Measurements from ENCODE around the gene DOCK3.
"Not testable (repeated sequence)": the region's sequence is repeated elsewhere in the genome, so short reads cannot be mapped to it uniquely, and the experiment has no call there.

The DOCK3 gene

DNA sequence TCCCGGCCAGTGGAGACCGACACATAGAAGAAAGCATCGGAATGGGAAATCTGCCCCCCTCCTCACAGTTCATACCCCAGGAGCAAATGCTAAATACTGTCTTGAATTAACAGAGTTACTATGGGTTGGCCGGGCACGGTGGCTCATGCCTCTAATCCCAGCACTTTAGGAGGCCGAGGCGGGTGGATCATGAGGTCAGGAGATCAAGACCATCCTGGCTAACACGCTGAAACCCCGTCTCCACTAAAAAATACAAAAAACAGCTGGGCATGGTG is 8.9 kb upstream of the DOCK3 start:
- not testable (repeated sequence) for DNase-seq

GRCh38 chr3:50666837-50667236 is 7.9 kb upstream of the DOCK3 start:
- no peak for DNase-seq
- in situ Hi-C loops (cut with HindIII; ENCODE audit: low pct_ligation_motif_present, low pct_unique_long_range_greater_than_20kb, low sequenced_read_pairs) = no loop called here

More for the DNA sequence above, 8.9 kb upstream of the DOCK3 start:
- in situ Hi-C loops (cut with HindIII; ENCODE audit: low pct_ligation_motif_present, low pct_unique_long_range_greater_than_20kb, low sequenced_read_pairs) = not testable (repeated sequence)

DNA sequence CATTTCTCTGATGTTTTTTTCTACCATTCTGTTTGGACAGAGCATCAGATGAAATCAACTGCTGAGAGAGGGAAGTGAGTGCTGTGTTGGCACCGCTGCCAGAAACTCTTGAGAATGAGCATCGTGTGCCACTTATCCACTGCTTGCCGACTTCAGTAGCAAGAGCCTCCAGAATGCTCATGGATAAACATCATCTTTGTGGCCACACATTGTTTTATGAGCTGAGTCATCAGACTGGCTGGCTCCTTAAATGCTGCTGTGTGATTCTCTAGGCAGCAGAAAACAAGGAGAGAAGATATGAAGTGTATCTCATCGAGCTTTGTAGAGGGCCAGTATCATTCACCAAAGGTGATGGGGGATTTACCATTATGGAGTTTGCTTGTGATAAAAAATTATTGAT is 3.4 kb upstream of the DOCK3 start:
- in situ Hi-C loops (cut with HindIII; ENCODE audit: low pct_ligation_motif_present, low pct_unique_long_range_greater_than_20kb, low sequenced_read_pairs) = no loop called here
- peak; percentile 65 for DNase-seq

DNA sequence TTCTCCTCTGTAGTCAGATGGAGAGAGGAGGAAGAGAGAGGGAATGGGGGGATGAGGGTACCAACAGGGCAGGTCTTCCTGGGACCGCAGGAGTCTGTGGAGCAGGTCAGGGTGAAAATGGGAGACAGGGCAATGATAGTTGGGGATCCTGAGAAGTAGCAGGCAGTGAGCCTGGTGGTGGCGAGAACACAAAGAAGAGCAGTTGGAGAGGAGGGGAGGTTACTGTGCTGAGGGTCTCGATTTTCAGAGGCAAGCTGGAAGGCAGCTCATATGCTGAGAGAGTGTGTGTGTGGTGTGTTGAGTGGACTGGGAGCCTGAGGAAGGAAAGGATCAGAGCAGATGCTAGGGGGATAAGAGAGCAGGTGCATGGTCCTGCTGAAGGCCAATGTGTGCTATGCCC is 2.1 kb upstream of the DOCK3 start:
- in situ Hi-C loops (cut with HindIII; ENCODE audit: low pct_ligation_motif_present, low pct_unique_long_range_greater_than_20kb, low sequenced_read_pairs) = no loop called here
- DNase-seq = no peak

- no peak for DNase-seq
- in situ Hi-C loops (cut with HindIII; ENCODE audit: low pct_ligation_motif_present, low pct_unique_long_range_greater_than_20kb, low sequenced_read_pairs) = no loop called here
Observed at GRCh38 chr3:50673931-50674330, 796 bp upstream of the DOCK3 start.

- peak; percentile 19 for DNase-seq
- in situ Hi-C loops (cut with HindIII; ENCODE audit: low pct_ligation_motif_present, low pct_unique_long_range_greater_than_20kb, low sequenced_read_pairs) = no loop called here
Observed at GRCh38 chr3:50675179-50676030, 678 bp downstream of the DOCK3 start.

DNA sequence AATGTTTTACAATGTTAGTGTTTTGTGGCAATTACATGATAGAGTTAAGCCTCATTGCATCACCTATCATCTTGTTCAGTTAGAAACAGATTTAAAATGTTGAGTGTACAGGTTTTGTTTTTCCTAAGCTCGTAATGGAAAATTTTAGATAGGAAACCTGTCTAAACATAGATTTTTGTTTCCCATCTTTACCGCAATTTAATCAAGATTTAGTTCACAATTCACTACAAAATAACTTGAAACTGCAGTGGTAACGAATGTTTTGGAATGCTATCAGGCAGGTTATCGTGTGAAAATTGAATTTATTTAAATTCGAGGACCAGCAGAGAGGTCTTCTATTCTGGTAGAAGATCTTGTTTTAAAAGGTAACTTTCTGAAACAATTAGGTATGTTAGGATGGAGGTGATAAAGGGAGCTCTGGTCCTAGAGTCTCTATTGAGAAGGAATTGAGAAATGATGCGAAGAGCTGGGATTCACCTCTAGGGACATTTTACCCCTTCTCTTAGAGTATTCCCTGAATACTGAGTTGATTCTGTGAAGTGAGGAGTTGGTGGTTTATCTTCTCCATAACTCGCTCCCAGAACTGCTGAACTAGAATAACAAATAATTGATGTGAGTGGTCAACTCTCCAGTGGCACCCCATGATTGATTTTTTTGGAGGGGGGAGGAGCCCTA is 1.4 kb downstream of the DOCK3 start:
- no peak for DNase-seq
- in situ Hi-C loops (cut with HindIII; ENCODE audit: low pct_ligation_motif_present, low pct_unique_long_range_greater_than_20kb, low sequenced_read_pairs) = no loop called here

GRCh38 chr3:50687127-50687751 is 12.5 kb downstream of the DOCK3 start:
- in situ Hi-C loops (cut with HindIII; ENCODE audit: low pct_ligation_motif_present, low pct_unique_long_range_greater_than_20kb, low sequenced_read_pairs) = no loop called here
- no peak for DNase-seq

DNA sequence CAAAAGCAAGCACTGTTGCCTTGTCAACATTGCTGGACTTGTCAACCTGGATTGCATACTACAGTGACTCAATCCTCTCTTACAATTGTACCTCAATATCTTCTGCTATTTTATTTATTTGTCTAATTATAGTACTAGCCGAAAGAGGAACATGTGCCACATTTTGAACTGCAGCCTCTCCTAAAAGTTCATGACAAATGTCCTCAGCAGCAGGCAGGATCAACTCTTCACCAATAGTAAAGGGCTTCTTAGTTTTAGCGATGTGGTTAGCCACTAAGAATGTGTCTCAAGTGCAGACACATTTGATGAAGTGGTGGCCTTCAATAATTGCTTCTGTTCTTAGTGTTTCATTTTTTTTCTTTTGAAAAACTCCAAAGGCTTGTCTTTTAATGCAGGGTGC is 13.2 kb downstream of the DOCK3 start:
- in situ Hi-C loops (cut with HindIII; ENCODE audit: low pct_ligation_motif_present, low pct_unique_long_range_greater_than_20kb, low sequenced_read_pairs) = no loop called here
- no peak for DNase-seq

DNA sequence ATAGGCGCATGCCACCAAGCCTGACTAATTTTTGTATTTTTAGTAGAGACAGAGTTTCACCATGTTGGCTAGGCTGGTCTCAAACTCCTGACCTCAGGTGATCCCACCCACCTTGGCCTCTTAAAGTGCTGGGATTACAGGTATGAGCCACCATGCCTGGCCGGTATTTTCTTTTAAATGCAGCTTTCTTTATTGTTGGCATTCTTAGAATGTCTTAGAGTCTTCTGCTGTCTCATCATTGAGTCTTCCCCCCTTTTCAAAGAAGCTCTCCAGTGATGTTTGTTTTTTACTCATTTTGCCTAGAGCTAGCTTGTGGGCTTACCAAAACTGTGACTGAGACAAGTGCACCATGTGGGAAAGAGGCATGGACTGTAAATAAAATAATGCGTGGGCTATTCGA is 13.9 kb downstream of the DOCK3 start:
- DNase-seq; in situ Hi-C loops (cut with HindIII; ENCODE audit: low pct_ligation_motif_present, low pct_unique_long_range_greater_than_20kb, low sequenced_read_pairs): not testable (repeated sequence)

GRCh38 chr3:50689558-50689957 is 14.8 kb downstream of the DOCK3 start:
- in situ Hi-C loops (cut with HindIII; ENCODE audit: low pct_ligation_motif_present, low pct_unique_long_range_greater_than_20kb, low sequenced_read_pairs) = no loop called here
- no peak for DNase-seq

- no peak for DNase-seq
- in situ Hi-C loops (cut with HindIII; ENCODE audit: low pct_ligation_motif_present, low pct_unique_long_range_greater_than_20kb, low sequenced_read_pairs) = no loop called here
Observed at GRCh38 chr3:50695031-50695430, 20.3 kb downstream of the DOCK3 start.

DNA sequence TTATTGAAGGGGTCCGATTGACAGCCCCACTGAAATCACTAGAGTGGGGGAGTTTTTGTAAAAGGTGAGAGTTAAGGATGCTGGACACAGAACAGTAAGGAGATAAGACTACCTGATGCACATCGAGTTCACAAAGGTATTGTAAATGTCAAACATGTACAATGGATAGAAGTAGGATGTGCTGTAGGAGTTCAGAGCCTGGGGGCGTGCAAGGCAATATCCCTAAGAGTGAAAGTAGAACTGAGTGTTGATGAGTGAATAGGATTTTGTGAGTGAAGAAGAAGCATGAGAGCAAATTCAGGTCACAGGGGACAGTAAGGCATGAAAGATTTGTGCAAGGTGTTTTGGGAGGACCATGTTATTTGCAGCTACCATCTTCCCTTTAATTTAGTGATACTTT is 21.5 kb downstream of the DOCK3 start:
- DNase-seq = no peak
- in situ Hi-C loops (cut with HindIII; ENCODE audit: low pct_ligation_motif_present, low pct_unique_long_range_greater_than_20kb, low sequenced_read_pairs) = no loop called here

- in situ Hi-C loops (cut with HindIII; ENCODE audit: low pct_ligation_motif_present, low pct_unique_long_range_greater_than_20kb, low sequenced_read_pairs) = no loop called here
- no peak for DNase-seq
Observed at GRCh38 chr3:50698269-50698668, 23.5 kb downstream of the DOCK3 start.

DNA sequence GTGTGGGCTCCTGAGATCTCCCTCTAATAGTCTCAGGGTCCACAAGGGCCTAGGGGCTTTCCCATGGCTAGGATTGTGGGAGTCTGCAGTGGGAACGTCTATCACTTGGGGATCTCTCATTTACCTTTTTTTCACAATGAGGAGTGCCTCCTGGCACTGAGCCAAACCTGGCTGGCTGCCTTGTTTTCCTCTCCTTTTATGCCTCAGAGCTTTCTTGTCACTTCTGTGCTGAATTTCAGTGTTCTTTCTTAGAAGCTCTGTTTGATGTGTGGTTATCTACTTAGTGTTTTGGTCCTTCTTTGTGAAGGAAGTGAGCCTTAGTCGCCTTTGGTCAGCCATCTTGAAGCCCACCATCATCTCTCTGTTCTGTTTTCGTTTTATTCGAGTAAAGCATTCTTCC is 33.9 kb downstream of the DOCK3 start:
- no peak for DNase-seq

GRCh38 chr3:50714946-50715345 is 40.2 kb downstream of the DOCK3 start:
- no peak for DNase-seq
- in situ Hi-C loops (cut with HindIII; ENCODE audit: low pct_ligation_motif_present, low pct_unique_long_range_greater_than_20kb, low sequenced_read_pairs) = no loop called here

More for the DNA sequence above, 33.9 kb downstream of the DOCK3 start:
- in situ Hi-C loops (cut with HindIII; ENCODE audit: low pct_ligation_motif_present, low pct_unique_long_range_greater_than_20kb, low sequenced_read_pairs) = no loop called here

DNA sequence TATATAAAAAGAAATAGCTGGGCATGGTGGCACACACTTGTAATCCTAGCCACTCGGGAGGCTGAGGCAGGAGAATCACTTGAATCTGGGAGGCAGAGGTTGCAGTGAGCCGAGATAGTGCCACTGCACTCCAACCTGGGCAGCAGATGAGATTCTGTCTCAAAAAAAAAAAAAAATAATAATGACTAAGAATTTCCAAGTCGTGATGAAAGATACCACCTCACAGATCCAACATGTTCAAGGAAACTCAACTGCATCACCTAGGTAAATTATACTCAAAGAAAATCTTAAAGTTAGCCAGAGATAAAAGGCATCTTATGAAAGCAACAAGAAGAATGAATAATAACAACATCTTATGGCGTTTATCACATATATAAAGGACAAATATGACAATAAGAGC is 50.1 kb downstream of the DOCK3 start:
- in situ Hi-C loops (cut with HindIII; ENCODE audit: low pct_ligation_motif_present, low pct_unique_long_range_greater_than_20kb, low sequenced_read_pairs) = no loop called here
- no peak for DNase-seq

- DNase-seq = no peak
- in situ Hi-C loops (cut with HindIII; ENCODE audit: low pct_ligation_motif_present, low pct_unique_long_range_greater_than_20kb, low sequenced_read_pairs) = no loop called here
Observed at GRCh38 chr3:50734985-50735384, 60.3 kb downstream of the DOCK3 start.

DNA sequence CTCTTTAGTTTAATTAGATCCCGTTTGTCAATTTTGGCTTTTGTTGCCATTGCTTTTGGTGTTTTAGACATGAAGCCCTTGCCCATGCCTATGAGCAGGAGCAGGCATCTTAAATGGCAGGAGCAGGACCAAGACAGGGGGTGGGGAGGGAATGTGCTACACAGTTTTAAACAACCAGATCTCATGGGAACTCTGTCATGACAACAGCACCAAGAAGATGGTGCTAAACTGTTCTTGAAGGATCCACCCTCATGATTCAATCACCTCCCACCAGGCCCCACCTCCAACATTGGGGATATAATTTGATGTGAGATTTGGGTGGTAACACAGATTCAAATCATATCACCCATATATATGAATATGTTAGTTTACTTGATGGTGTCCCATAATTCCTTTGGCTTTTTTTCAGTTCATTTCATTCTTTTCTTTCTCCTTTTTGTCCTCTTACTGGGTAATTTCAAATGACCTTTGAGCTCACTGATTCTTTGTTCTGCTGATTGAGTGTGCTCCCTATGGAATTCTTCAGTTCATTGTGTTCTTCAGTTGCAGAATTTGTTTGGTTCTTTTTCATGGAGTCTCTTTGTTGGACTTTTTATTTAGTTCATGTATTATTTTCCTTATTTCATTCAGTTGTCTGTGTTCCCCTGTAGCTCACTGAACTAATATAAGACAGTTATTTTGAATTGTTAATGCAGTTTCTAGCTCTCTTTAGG is 62.6 kb downstream of the DOCK3 start:
- no peak for DNase-seq
- in situ Hi-C loops (cut with HindIII; ENCODE audit: low pct_ligation_motif_present, low pct_unique_long_range_greater_than_20kb, low sequenced_read_pairs) = no loop called here

Measured in ACHN (cell line).